Measurements from ENCODE around the gene NRG3.

DNA sequence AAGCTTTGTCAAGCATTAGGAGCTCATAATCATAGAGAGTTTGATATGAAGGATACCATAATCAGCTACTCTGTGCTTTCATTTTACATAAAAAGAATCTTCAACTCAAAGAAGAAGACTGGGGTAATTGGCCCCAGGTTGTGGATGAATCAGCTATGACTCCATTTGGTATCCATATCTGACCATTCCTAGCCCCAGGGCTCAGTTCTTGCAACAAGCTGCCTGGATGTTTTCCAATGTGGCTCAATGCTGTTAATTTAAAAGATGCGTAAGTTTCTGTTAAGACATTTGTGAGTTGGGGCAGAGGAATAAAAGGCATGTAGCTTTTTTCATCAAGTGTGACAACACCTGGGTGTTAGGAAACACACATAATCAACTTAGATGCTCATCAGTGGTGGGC lies 951.1 kb downstream of the NRG3 start:
- no peak for TF ChIP-seq KLF7 (tag by site-specific recombination; IDR thresholded peaks at IDR 0.05; ENCODE audit: borderline replicate concordance)
- TF ChIP-seq CTCF (tag by site-specific recombination; IDR thresholded peaks at IDR 0.05): no peak

Measured in HEK293 (cell line).